Heart left ventricle (tissue), 16 donors: ENCODE measurements around the gene FMOD. TPM values are rescaled to one million over a fixed set of nuclear protein-coding genes. Genes with fewer than 3 reads are reported as not detected.

Source experiments
- ATAC-seq, 4 donors: fragments of 200-7000 bp; cut with Tn5 transposase; one replicate each; pipeline ENCODE4 v1.9.1; 2020 to 2022; ENCODE audit warnings: moderate library complexity in 4 of 4, mild to moderate bottlenecking in 3 of 4, moderate number of reproducible peaks in 1 of 4
- DNase-seq, 5 donors: peaks; one replicate each; pipeline ENCODE4 v3.0.0-alpha.2; 2020
- H3K27ac ChIP-seq, 12 donors: fragments of 200-600 bp; sonication (generic) in 4 of 12; one replicate each; pipeline versions ENCODE4 v1.5.0 to v1.8.0; 2016 to 2022; ENCODE audit warnings: mild to moderate bottlenecking in 2 of 12
- H3K27me3 ChIP-seq, 9 donors: fragments of 200-600 bp; sonication (generic) in 2 of 9; one replicate each; pipeline versions ENCODE4 v1.5.1 to v1.8.0; 2016 to 2022; ENCODE audit warnings: mild to moderate bottlenecking in 3 of 9
- H3K36me3 ChIP-seq, 9 donors: fragments of 200-600 bp; sonication (generic) in 2 of 9; one replicate each; pipeline versions ENCODE4 v1.5.0 to v1.8.0; 2018 to 2022; ENCODE audit warnings: mild to moderate bottlenecking in 2 of 9
- H3K4me1 ChIP-seq, 12 donors: fragments of 200-600 bp; sonication (generic) in 4 of 12; one replicate each; pipeline versions ENCODE4 v1.5.0 to v1.8.0; 2016 to 2022; ENCODE audit warnings: mild to moderate bottlenecking in 3 of 12
- H3K4me3 ChIP-seq, 12 donors: fragments of 200-600 bp; sonication (generic) in 4 of 12; one replicate each; pipeline versions ENCODE4 v1.5.0 to v1.8.0; 2017 to 2022; ENCODE audit warnings: mild to moderate bottlenecking in 9 of 12, moderate library complexity in 4 of 12
- H3K9me3 ChIP-seq, 12 donors: fragments of 200-600 bp; sonication (generic) in 4 of 12; one replicate each; pipeline versions ENCODE4 v1.5.0 to v1.8.0; 2016 to 2022; ENCODE audit warnings: mild to moderate bottlenecking in 1 of 12
- POLR2A ChIP-seq, 2 donors: fragments of 450-650 bp; IDR thresholded peaks; one replicate each; pipeline ENCODE4 v1.6.1; 2017; ENCODE audit warnings: antibody characterized with exemption in 2 of 2, mild to moderate bottlenecking in 2 of 2, moderate library complexity in 2 of 2
- WGBS, 4 donors: extraction: QIAGEN DNeasy Blood & Tissue Kit in 2 of 4; methylation state at CpG; one replicate each; pipeline versions ENCODE4 v1.1.5 to v1.1.7; 2013 to 2018; 5-methylcytosine and 5-hydroxymethylcytosine counted together
- intact Hi-C, 10 donors: fragments of 100-400 bp; cut with DNase I; formaldehyde crosslinking; loops; one replicate each; pipeline versions ENCODE4 v1.11.1 to v1.14.2; 2022
- polyA plus RNA-seq, 2 donors: library from polyadenylated mRNA; stranded (reverse); fragments of 200-250 nt; gene quantifications; one replicate each; pipeline ENCODE4 v1.2.3, GENCODE V29; 2013
- total RNA-seq, 9 donors: library from RNA; depleted of rRNA in 2 of 9; stranded (reverse); fragments of >200 nt in 2 of 9; fragmentation: NEBNext Ultra II Directional in 3 of 9; extraction: Animal tissue kit (Norgen Biotek cat#: 25700) in 3 of 9; gene quantifications; one replicate each; pipeline versions ENCODE4 v1.1.0 to v1.2.4, GENCODE V29; 2016 to 2023
- TF ChIP-seq, protein P1 (sequence below), 12 donors: fragments of 200-600 bp; sonication (generic) in 4 of 12; IDR thresholded peaks; one replicate each; pipeline versions ENCODE4 v1.5.0 to v1.8.0; 2018 to 2022; ENCODE audit warnings: antibody characterized with exemption in 12 of 12, mild to moderate bottlenecking in 5 of 12
- donor health status: ischemic (EF 13 %, LVEDD 7.1; RV severe dilation, severe dysfunction).
- donor health status: healthy with polysubstance abuse.
- donor health status: DM: no; HTN: yes; CAD: no.
- donor health status: DM: no; HTN: no; CAD: no.
- donor health status: ischemic (EF 25% LVEDD 6.9; RV normal size, moderate dysfunction).
- donor health status: ischemic (EF 25% LVEDD 5.7; RV mildly dilated, moderate dysfunction).
- donor health status: healthy.
- donor health status: DM: yes; HTN: yes; CAD: no.
- donor health status: ischemic (EF 35%, LVEDD 5.7; RV mildly dilated, moderate dysfunction).
- donor health status: nonischemic (EF 11% LVEDD 7.7; RV severe dilation, severe dysfunction).
- donor health status: DM: yes; HTN: yes; CAD: no.
- donor health status: PGD.
- donor health status: ischemic (EF 29% LVEDD 5.4; RV normal size, mild dysfunction).
- donor health status: nonischemic (EF 23%, LVEDD 6.1; RV moderate dilation, normal function).

Gene FMOD
- total and polyA plus RNA-seq, 11 donors, result 3.0 to 33.2 (median 8.1) TPM

DNA sequence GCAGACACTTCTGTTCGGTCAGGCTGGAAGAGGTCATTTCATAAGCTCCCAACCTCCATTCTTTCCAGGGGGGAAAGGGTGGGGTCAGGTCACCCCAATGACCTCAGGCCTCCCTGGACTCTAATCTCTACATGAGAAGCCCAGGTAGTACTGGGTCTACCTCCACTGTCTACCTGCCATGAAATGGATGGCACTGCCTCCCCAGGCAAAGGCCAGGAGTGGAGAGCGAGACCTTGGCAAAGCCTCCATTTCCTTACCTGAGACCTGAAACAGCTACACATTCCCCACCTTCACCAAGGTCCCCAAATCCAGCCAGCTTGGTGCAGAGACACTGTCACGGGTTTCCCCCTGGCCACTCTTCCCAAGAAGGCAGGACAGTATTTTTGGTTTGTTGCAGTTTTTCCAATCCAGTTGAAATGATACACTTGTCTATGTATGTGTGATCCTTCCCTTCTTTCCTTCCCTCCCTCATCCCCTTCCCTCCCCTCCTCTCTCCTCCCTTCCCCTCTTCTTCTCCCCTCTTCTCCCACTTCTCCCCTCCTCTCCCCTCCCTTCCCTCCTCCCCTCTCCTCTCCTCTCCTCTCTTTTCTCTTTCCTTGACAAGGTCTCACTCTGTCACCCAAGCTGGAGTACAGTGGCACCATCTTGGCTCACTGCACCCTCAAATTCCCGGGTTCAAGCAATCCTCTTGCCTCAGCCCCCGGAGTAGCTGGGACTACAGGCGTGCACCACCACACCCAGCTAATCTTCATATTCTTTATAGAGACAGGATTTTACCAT lies 29.5 kb downstream of the FMOD start:
- ATAC-seq (no peak), DNase-seq (no peak)
- Histone ChIP-seq H3K27ac (peak overlapping the region in 11 of 12 donors; percentile 58 to 99 (median 94)), H3K9me3 (no peaks in the 10 kb centered on the region), H3K36me3 (no peaks in the 10 kb centered on the region), H3K4me3 (no peak overlapping the region), H3K4me1 (peaks cover 7 to 79% (median 69%) of the 10 kb centered on the region in 12 donors), H3K27me3 (no peaks in the 10 kb centered on the region)
- intact Hi-C loops, result no loop called here
- TF ChIP-seq, protein P1, sequence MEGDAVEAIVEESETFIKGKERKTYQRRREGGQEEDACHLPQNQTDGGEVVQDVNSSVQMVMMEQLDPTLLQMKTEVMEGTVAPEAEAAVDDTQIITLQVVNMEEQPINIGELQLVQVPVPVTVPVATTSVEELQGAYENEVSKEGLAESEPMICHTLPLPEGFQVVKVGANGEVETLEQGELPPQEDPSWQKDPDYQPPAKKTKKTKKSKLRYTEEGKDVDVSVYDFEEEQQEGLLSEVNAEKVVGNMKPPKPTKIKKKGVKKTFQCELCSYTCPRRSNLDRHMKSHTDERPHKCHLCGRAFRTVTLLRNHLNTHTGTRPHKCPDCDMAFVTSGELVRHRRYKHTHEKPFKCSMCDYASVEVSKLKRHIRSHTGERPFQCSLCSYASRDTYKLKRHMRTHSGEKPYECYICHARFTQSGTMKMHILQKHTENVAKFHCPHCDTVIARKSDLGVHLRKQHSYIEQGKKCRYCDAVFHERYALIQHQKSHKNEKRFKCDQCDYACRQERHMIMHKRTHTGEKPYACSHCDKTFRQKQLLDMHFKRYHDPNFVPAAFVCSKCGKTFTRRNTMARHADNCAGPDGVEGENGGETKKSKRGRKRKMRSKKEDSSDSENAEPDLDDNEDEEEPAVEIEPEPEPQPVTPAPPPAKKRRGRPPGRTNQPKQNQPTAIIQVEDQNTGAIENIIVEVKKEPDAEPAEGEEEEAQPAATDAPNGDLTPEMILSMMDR (IDR thresholded peaks at IDR 0.05), result no peak
- TF ChIP-seq POLR2A (IDR thresholded peaks at IDR 0.05), result no peak
- 85 to 91% (median 89%) methylated on average over 6 of the region's 6 CpGs for WGBS, 4 donors

DNA sequence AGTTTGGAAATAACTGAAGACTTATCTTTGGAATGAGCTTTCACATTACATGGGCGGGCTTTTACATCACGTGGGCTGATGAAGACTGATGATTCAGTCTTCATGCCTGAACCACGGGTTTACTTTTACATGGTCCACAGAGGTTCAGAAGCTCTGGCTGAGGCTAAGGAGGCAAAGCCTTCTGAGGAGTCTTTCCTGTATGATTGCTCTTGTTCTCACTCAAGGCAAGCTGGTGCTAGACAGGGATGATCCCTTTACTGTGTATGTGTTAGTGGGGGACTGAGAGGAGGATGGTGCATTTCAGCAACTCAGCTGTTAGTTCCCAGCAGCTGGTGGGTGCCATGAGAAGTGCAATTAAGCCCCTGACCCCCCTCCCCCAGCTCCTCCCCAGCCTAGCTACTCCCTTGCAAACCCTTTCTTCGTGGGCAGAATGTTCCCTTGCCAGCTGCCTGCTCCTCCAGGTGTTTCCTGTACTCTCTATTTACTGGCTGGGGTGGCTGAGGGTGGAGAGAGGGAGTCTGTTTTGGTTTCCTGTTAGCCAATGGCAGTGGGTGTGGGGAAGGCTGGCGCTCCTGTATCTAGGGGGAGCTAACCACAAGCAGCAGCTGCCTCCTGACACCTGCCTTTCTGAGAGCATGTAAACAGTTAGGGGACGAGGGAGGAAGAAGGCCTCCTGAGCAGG lies 30.2 kb downstream of the FMOD start:
- Histone ChIP-seq H3K9me3 (no peaks in the 10 kb centered on the region), H3K4me3 (no peak overlapping the region), H3K36me3 (no peaks in the 10 kb centered on the region), H3K4me1 (peaks cover 7 to 76% (median 64%) of the 10 kb centered on the region in 12 donors), H3K27me3 (no peaks in the 10 kb centered on the region), H3K27ac (peak overlapping the region in 11 of 12 donors; percentile 0 to 99 (median 92))
- intact Hi-C loops, result no loop called here
- ATAC-seq (peak; percentile 3 to 46 (median 25)), DNase-seq (peak; percentile 38 to 66 (median 55))
- 54 to 61% (median 57%) methylated on average over 6 of the region's 6 CpGs for WGBS, 4 donors
- TF ChIP-seq POLR2A (IDR thresholded peaks at IDR 0.05), result no peak
- TF ChIP-seq, protein P1 (IDR thresholded peaks at IDR 0.05), result no peak

DNA sequence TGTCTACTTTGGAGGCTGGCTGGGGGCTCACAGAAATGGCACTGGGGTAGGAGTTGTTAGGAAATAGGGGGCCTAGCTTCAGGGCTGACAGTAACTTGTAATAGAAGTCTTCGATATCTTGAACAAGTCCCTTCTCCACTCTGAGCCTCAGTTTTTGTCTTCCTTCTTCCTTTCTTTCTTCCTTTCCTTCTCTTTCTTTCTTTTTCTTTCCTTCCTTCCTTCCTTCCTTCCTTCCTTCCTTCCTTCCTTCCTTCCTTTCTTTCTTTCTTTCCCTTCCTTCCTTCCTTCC lies 32.7 kb downstream of the FMOD start:
- TF ChIP-seq, protein P1 (IDR thresholded peaks at IDR 0.05), result no peak
- no peak for TF ChIP-seq POLR2A (IDR thresholded peaks at IDR 0.05)
- no peaks in the 10 kb centered on the region for H3K36me3 ChIP-seq
- H3K27me3 ChIP-seq, result no peaks in the 10 kb centered on the region
- ATAC-seq, result no peak
- H3K27ac ChIP-seq, result no peak overlapping the region
- H3K9me3 ChIP-seq, result no peaks in the 10 kb centered on the region
- no peak overlapping the region for H3K4me3 ChIP-seq
- no peak for DNase-seq
- peaks cover 4 to 51% (median 38%) of the 10 kb centered on the region in 12 donors for H3K4me1 ChIP-seq
- intact Hi-C loops, result no loop called here
- WGBS, 4 donors, result 90 to 100% (median 98%) methylated on average over 1 of the region's 1 CpG

DNA sequence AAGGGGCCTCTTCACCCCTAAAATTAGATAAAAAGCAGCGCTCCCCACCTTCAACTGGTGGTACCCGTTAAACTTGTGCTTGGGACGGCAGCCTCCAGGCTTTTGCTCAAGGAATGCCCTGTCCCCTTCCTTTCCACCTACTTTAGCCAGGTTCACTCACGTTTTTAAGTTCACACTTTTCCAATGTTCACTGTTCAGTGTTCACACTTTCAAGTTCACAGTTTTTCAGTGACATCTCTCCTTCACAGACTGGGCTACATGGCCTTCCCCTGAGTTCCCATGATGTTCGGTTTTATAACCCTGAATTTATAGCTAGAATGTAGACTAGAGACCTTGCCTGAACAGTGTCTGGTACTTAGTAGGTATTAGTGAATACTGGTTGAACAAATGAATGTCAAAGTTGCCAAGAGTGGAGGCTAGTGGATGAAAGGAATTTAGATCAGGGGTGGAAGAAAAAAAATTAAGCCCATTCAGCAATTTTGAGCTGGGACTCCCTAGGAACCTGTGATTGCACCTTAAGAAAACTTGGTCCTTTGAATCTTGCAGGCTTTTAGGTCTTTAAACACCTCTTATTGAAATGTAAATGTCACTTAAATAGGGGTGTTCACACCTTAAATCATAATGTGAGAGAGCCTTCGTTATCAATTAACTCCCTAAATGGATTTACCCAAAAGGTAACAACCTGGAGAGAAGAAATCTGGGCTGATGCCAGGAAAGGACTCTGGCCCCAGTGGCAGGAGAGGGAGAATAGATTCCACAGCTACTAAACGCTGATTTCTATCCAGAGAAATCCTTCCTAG lies 33.3 kb downstream of the FMOD start:
- no peak for ATAC-seq
- Histone ChIP-seq H3K27me3 (no peaks in the 10 kb centered on the region), H3K27ac (peak overlapping the region in 6 of 12 donors; percentile 9 to 41 (median 31)), H3K4me1 (peaks cover 4 to 46% (median 33%) of the 10 kb centered on the region in 12 donors), H3K4me3 (no peak overlapping the region), H3K9me3 (no peaks in the 10 kb centered on the region), H3K36me3 (no peaks in the 10 kb centered on the region)
- WGBS, 4 donors, result 81 to 90% (median 87%) methylated on average over 7 of the region's 7 CpGs
- intact Hi-C loops, result no loop called here
- no peak for DNase-seq
- TF ChIP-seq, protein P1 (IDR thresholded peaks at IDR 0.05), result no peak
- TF ChIP-seq POLR2A (IDR thresholded peaks at IDR 0.05), result no peak
